Spleen (tissue), 7 donors: ENCODE results near the gene NUTM2D.
"Not testable (repeated sequence)": the region's sequence is repeated elsewhere in the genome, so short reads cannot be mapped to it uniquely, and the experiment has no call there.

ENCODE experiments used
- CTCF ChIP-seq, 11 experiments: fragments of 200-600 bp in 7 of 11; fragments of 450-650 bp in 4 of 11; sonication (generic) in 4 of 11; IDR thresholded peaks in 8 of 11; conservative IDR thresholded peaks in 3 of 11; 1 replicate in 7 of 11; 2 replicates in 4 of 11; pipeline versions ENCODE4 v1.4.0 to v1.8.0; 2016 to 2021; ENCODE audit warnings: antibody characterized with exemption in 11 of 11, inconsistent platforms in 4 of 11, mild to moderate bottlenecking in 1 of 11
- POLR2A ChIP-seq, 3 donors: fragments of 450-650 bp; IDR thresholded peaks; one replicate each; pipeline ENCODE4 v1.5.1; 2017; ENCODE audit warnings: antibody characterized with exemption in 3 of 3, mild to moderate bottlenecking in 1 of 3
- donor health status: DM: no; HTN: no; CAD: no; lungs with moderate emphysema.
- donor health status: DM: no; HTN: no; CAD: no.
- donor health status: DM: no; HTN: no; CAD: no.

GRCh38 chr10:87384283-87384682 lies 26.7 kb downstream of the NUTM2D start:
- not testable (repeated sequence) for TF ChIP-seq CTCF (IDR thresholded peaks at IDR 0.05 in 8 of 11, conservative IDR thresholded peaks at IDR 0.05 in 3 of 11); POLR2A (IDR thresholded peaks at IDR 0.05)
